Measurements from ENCODE around the gene MADD.

Gene MADD

GRCh38 chr11:47289856-47290255 lies 19.9 kb downstream of the MADD start:
- no peak overlapping the region for H3K27ac ChIP-seq
- no peak for TF ChIP-seq CTCF (conservative IDR thresholded peaks at IDR 0.05)

GRCh38 chr11:47295385-47295784 lies 25.5 kb downstream of the MADD start:
- no peak overlapping the region for H3K27ac ChIP-seq
- no peak for TF ChIP-seq CTCF (conservative IDR thresholded peaks at IDR 0.05)

- no peak for TF ChIP-seq CTCF (conservative IDR thresholded peaks at IDR 0.05)
These were observed 26.1 kb downstream of the MADD start for GRCh38 chr11:47296045-47296444.

GRCh38 chr11:47299078-47299477 lies 29.1 kb downstream of the MADD start:
- no peak overlapping the region for H3K27ac ChIP-seq
- TF ChIP-seq CTCF (conservative IDR thresholded peaks at IDR 0.05) = no peak

More at GRCh38 chr11:47296045-47296444, 26.1 kb downstream of the MADD start:
- no peak overlapping the region for H3K27ac ChIP-seq

- no peak overlapping the region for H3K27ac ChIP-seq
- no peak for TF ChIP-seq CTCF (conservative IDR thresholded peaks at IDR 0.05)
These were observed 32.9 kb downstream of the MADD start for GRCh38 chr11:47302853-47303252.

GRCh38 chr11:47305734-47306483 lies 36.0 kb downstream of the MADD start:
- H3K27ac ChIP-seq = no peak overlapping the region
- TF ChIP-seq CTCF (conservative IDR thresholded peaks at IDR 0.05) = no peak

- TF ChIP-seq CTCF (conservative IDR thresholded peaks at IDR 0.05) = no peak
These were observed 36.5 kb downstream of the MADD start for GRCh38 chr11:47306484-47306844.

More at GRCh38 chr11:47306484-47306844, 36.5 kb downstream of the MADD start:
- no peak overlapping the region for H3K27ac ChIP-seq

Data from VCaP (cell line).